CD4-positive, alpha-beta T cell treated with Interleukin-15 for 4 hours (primary cell): ENCODE results near the gene VPS4B.
A peak's percentile ranks its signal among the peaks of the same experiment; 100 is the strongest.
"Not testable (repeated sequence)": the region's sequence is repeated elsewhere in the genome, so short reads cannot be mapped to it uniquely, and the experiment has no call there.

ENCODE experiments used
- DNase-seq: peaks from one replicate; pipeline ENCODE4 v3.0.0-alpha.2; 2020; ENCODE audit warnings: low spot score

The VPS4B gene

DNA sequence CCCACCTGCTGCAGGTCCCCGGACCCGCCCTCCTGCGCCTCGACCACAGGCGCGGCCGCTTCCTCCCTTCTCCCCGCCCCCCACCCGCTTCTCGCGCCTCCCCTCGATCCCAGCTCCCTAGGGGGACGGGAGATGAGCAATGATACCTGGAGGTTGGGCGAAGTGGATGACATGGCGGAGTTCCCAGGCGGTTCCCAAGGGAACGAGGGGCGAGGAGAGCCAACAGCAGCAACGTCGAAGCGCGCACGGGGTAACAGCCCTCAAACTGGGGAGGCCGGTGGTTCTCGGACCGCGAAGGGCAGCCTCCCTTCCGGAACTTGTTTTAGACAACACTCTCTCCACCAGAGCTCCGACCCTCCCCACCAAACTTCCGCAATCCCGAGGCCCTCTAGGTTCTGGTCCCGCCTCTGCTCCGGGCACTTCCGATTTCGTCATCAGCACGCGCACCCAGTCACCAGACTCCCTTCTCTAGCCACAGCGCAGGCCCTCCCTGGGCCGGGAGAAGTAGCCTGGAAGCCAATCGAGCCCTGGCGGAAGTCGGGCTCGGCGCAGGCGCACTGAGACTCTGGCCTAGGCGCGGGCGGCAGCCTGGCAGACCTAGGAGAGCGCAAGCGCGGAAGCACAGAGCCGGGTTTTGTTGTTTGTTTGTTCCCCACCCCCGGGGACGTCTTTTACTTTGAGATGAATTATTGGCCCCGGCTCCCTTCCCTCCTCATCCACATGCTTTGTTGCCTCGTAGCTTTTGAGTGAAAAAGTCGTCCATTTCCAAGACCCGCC lies at the start of gene VPS4B:
Gene VPS4B (minus strand): TSS at position 390 of the 777 bp plus-strand sequence. CDS start 217 bp downstream, at position 173.
- DNase-seq: peak; percentile 99

GRCh38 chr18:63470751-63471150 lies 48.5 kb upstream of the VPS4B start:
- DNase-seq: no peak

- DNase-seq: no peak
Measured at GRCh38 chr18:63468575-63468974, 46.3 kb upstream of the VPS4B start.

DNA sequence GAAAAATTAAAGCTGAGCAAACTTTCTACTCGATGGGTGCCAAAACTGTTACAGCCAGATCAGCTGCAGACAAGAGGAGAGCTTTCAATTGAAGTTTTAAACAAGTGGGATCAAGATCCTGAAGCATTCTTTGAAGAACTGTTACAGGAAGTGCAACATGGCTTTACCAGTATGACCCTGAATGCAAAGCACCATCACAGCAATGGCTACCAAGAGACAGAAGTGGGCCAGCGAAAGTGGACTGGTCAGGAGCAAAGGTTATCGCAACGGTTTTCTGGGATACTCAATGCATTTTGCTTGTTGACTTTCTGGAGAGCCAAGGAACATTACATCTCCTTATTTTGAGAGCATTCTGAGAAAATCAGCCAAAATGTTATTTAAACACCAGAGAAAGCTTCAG lies 45.4 kb upstream of the VPS4B start:
- no peak for DNase-seq

DNA sequence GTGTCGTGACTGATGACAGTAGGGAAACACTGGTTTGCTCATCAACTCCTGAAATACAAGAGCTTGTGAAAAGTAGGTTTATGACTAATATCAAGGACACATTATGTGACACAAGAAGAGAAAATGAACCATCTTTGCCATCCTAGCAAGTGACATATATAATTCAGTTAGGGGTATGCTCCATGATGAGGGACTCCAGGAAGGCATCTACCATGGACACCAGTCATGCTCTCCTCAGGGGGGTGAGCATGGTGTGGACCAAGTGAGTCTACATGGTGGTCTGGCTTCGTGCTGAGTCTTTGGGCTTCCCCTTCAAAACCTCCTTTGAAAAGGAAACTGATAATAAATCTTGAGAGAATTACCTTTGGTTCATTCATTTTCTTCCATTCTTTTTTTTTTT lies 42.8 kb upstream of the VPS4B start:
- DNase-seq: no peak

- no peak for DNase-seq
Measured at GRCh38 chr18:63464434-63464833, 42.2 kb upstream of the VPS4B start.

- DNase-seq: no peak
Measured at GRCh38 chr18:63460414-63460813, 38.1 kb upstream of the VPS4B start.

DNA sequence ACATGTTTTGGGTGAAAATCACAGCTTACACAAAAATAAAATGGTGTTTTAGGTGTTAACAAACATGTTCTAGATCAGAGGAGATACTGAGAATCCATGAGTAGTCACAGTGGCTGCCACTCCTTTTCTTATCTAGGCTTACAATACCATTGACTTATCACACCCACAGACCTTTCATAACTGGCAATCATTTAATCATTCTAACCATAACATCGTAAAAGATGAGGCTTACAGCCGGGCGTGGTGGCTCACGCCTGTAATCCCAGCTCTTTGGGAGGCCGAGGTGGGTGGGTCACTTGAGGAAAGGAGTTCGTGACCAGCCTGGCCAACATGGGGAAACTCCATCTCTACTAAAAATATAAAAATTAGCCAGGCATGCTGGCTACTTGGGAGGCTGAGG lies 35.7 kb upstream of the VPS4B start:
- no peak for DNase-seq

DNA sequence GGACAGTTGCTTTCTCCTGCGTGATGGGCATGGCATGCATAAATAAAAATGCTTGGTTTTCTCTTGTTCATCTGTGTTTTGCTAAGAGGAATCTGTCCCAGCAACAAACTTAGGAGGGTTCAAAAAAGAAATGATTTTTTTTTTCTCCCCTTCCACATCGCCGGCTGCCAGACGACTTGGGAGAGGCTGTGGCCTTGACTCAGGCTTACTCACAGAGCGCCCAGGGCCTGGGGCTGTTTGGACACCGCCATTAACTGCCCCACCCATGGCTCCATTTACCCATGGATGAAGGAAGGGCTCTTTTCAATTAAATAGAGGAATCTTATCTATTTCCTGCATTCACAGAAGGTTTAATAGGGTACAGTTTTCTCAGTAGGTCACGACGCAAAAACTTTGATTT lies 32.2 kb upstream of the VPS4B start:
- DNase-seq: no peak

- DNase-seq: not testable (repeated sequence)
Measured at GRCh38 chr18:63452751-63453150, 30.5 kb upstream of the VPS4B start.

DNA sequence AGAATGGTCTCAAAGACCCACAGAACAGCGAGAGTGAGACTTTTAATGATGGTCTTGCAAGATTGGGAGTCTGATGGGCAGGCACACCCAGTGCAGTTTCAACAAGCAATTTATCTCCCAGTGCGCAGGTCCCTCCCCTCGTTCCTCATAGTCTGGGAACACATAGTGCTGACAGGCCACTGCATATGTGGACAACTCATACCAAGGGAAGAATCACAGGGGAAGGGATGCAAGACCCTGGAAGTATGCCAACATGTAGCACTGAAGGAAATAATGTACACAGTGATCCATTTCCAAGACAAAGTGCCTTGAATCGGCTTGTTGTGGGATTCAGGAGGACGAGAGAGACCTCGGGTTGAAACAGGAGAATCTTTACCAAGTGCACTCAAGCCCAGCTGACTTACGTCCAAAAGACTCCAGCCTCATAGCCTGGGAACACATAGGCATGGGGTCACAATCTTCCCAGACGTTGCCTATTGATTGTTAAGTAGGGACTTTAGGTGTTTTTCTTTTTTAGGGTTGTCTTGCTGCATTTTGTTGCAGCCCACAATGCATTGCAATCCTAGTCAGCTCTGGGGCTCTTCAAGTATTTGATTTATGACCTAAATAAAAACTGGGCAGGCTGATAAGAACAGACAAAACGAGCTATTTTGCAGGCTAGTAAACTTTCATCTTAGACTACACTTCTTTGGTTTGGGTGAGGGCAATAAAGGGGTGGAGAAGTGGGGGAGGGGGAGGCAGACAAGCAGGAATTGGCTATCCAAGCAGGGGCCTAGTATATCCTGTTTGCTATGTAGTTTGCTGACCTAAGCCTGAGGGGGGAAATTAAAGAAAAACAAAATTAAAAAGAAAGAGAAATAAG lies 29.8 kb upstream of the VPS4B start:
- DNase-seq: no peak

- DNase-seq: no peak
Measured at GRCh38 chr18:63449426-63449825, 27.1 kb upstream of the VPS4B start.

DNA sequence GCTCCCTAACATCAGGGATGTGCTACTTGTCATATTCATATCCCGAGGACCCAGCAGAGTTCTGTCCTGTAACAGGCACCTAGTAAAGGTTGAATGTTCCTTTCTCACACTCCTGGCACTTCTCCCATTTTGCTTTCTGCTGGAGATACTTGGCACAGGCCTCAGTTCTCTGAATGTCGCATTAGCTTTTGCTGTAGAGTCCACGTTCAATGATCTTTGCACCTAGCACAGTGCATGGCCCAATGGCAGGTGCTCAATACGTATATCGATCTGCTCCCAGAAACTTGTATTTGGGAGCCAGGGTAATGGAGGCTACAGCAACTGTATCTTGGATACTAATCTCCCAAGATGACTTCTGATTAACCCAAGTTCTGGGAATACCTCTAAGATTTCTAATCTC lies 24.8 kb upstream of the VPS4B start:
- DNase-seq: no peak

GRCh38 chr18:63446266-63446665 lies 24.0 kb upstream of the VPS4B start:
- no peak for DNase-seq

DNA sequence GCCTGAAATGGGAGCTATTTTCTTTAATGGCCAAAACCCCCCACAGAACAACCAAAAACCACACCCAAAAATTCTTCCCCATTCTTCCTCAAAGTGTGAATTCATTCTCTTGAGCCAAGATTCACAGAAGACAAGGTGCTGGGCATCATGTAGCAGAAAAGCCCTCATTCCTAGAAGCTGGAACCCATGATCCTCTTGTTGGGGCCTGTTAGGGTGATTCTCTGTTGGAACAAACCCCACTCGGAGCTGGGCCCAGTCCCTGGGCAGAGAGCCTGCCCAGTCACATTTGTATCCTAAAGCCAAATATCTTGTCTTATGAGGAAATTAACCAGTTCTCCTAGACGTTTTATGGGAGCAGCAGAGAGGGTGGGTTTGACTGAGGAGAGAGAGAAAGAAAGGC lies 22.8 kb upstream of the VPS4B start:
- no peak for DNase-seq

DNA sequence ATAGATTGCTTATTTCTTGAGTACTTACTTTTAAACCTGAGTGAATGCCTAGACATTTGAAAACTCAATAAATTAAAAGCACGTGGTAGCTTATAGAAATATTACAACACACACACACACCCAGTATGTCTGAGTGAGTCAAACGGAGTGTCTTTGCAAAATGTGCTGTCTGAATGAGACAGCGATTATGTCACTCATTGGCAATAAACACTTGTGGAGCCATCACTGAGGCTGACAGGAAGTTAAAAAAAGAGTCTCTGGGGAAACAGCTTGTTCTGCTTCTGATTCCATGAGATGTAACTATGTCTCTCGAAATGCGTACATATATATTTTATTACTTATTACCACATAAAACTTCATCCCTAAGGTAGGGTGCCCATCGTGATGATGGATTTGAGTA lies 22.3 kb upstream of the VPS4B start:
- DNase-seq: no peak

DNA sequence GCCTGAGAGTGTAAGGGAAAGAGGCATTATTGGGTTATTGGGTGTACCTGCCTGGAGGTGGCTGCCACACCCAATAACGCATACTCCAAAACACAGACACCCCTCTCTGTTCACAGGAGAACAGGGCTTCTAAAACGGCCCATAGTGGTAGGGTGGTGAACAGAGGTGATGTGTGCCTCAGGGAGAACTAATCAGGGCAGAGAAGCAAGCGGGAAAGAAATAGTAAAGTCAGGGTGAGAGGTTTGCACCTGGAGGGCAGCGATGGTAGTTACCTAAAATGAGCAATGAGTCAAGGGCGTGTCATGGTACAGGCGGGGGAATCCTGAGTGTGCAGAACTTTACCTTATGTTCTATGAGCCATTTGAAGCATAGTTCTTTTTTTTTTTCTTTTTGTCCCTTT lies 21.6 kb upstream of the VPS4B start:
- DNase-seq: no peak

- DNase-seq: no peak
Measured at GRCh38 chr18:63440881-63441280, 18.6 kb upstream of the VPS4B start.

- DNase-seq: no peak
Measured at GRCh38 chr18:63440219-63440618, 17.9 kb upstream of the VPS4B start.

DNA sequence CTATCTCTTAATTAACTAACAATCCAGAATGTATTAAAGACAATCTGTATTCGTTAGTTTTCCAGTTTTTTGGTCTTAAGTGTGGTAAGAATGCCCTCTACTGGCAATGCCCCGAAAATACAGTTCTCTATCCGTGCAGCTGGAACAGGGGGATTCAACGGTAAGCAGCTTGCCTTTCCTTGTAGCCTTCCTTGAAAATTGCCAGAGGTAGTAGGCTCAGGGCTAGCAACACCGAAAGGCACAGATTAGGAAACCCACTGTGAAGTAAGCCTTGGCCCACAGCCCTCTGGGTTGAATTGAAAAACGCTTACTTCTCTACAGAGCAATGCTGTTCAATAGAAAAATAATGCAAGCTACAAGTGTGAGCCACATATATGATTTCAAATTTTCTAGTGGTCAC lies 17.1 kb upstream of the VPS4B start:
- DNase-seq: peak; percentile 66

DNA sequence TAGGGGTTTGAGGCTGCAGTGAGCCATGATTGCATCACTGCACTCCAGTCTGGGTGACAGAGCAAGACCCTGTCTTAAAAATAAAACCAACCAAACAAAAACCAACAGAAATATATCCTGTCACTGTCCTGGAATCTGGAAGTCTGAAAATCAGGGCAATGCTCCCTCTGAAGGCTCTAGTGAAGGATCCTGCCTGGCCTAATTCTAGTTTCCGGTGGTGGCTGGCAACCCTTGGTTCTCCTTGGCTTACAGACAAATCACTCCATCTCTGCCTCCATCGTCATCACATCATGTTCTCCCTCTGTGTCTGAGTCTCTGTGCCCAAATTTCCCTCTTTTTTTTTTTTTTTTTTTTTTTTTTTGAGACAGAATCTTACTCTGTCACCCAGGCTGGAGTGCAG lies 15.9 kb upstream of the VPS4B start:
- DNase-seq: no peak

GRCh38 chr18:63433334-63433866 lies 11.1 kb upstream of the VPS4B start:
- no peak for DNase-seq

DNA sequence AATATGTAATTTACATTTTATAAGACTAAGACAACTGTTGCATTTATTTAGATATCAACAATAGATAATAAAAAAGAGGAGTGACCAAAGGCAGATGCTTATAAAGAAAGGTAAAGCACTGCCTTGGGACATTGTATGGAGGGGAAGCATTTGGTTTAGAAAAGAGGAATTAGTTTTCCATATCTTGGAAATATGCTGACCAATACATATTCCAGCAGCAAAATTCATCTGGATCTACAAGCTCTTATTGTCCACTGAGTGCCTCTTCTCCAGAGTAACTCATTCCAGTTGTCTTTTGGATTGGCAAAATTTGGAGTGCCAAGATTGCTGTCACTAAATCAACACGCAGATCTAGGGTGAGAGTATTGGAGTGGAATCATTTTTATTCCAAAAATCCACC lies 8.9 kb upstream of the VPS4B start:
- DNase-seq: no peak
